CD8-positive, alpha-beta memory T cell (primary cell): ENCODE measurements around the gene RHPN2. TPM values are rescaled to one million over a fixed set of nuclear protein-coding genes. Genes with fewer than 3 reads are reported as not detected.
A peak's percentile ranks its signal among the peaks of the same experiment; 100 is the strongest.

Source experiments
- CTCF ChIA-PET: fragments of 350-600 bp; sonication (Branson Sonifier 250); formaldehyde crosslinking; loops from one replicate; lab custom pipeline; 2021; ENCODE audit warnings: antibody characterized with exemption; lab: Charles Lee
- POLR2A ChIA-PET: fragments of 350-600 bp; sonication (Branson Sonifier 250); formaldehyde crosslinking; loops from one replicate; lab custom pipeline; 2021; ENCODE audit warnings: antibody characterized with exemption; lab: Charles Lee
- DNase-seq, 5 donors: peaks; one replicate each; pipeline versions ENCODE4 v3.0.0 to v3.0.0-alpha.2; 2020 to 2022; ENCODE audit warnings: mixed read lengths in 1 of 5
- H3K27ac ChIP-seq: one replicate; pipeline ENCODE4 v1.7.0; 2013; ENCODE audit warnings: low read depth, mild to moderate bottlenecking, low read length, moderate library complexity
- H3K27me3 ChIP-seq: 2 replicates; pipeline ENCODE4 v1.7.0; 2013; ENCODE audit warnings: low read length, mild to moderate bottlenecking; ENCODE audit not compliant: insufficient read depth, poor library complexity, severe bottlenecking
- H3K36me3 ChIP-seq: 2 replicates; pipeline ENCODE4 v1.7.0; 2013; ENCODE audit warnings: mild to moderate bottlenecking, low read length, moderate library complexity; ENCODE audit not compliant: insufficient read depth
- H3K4me1 ChIP-seq: 2 replicates; pipeline ENCODE4 v1.7.0; 2013; ENCODE audit warnings: mild to moderate bottlenecking, low read length, moderate library complexity; ENCODE audit not compliant: insufficient read depth
- H3K4me3 ChIP-seq: 2 replicates; pipeline ENCODE4 v1.7.0; 2013; ENCODE audit warnings: mild to moderate bottlenecking, low read length
- H3K9me3 ChIP-seq: 2 replicates; pipeline ENCODE4 v1.7.0; 2013; ENCODE audit warnings: mild to moderate bottlenecking, low read length
- H3K27ac Mint-ChIP-seq, 8 donors: one replicate each; pipeline ENCODE4 v1.8.0; 2020 to 2021; ENCODE audit warnings: mixed read lengths in 8 of 8, mild to moderate bottlenecking in 6 of 8, inconsistent platforms in 3 of 8, moderate library complexity in 3 of 8
- H3K27me3 Mint-ChIP-seq, 2 donors: one replicate each; pipeline ENCODE4 v1.8.0; 2020 to 2021; ENCODE audit warnings: mixed read lengths in 2 of 2, mild to moderate bottlenecking in 1 of 2, moderate library complexity in 1 of 2
- H3K36me3 Mint-ChIP-seq, 3 donors: one replicate each; pipeline ENCODE4 v1.8.0; 2020 to 2021; ENCODE audit warnings: mixed read lengths in 3 of 3, inconsistent platforms in 1 of 3, mild to moderate bottlenecking in 1 of 3
- H3K4me1 Mint-ChIP-seq, 3 donors: one replicate each; pipeline ENCODE4 v1.8.0; 2020 to 2021; ENCODE audit warnings: mixed read lengths in 3 of 3, inconsistent platforms in 1 of 3, mild to moderate bottlenecking in 1 of 3
- H3K4me3 Mint-ChIP-seq, 7 donors: one replicate each; pipeline ENCODE4 v1.8.0; 2020 to 2021; ENCODE audit warnings: mixed read lengths in 7 of 7, mild to moderate bottlenecking in 6 of 7, moderate library complexity in 4 of 7, inconsistent platforms in 2 of 7
- H3K9me3 Mint-ChIP-seq, 5 donors: one replicate each; pipeline ENCODE4 v1.8.0; 2020 to 2022; ENCODE audit warnings: mixed read lengths in 5 of 5, mild to moderate bottlenecking in 3 of 5, moderate library complexity in 2 of 5, inconsistent platforms in 1 of 5
- polyA plus RNA-seq: library from polyadenylated mRNA; unstranded; fragments of 300-500 nt; fragmentation: Illumina TruSeq; gene quantifications from one replicate; pipeline ENCODE4 v1.2.3, GENCODE V29; 2021
- total RNA-seq, 2 experiments: library from RNA; stranded (reverse); gene quantifications; one replicate each; pipeline ENCODE4 v1.2.3, GENCODE V29; 2021

The RHPN2 gene
- total and polyA plus RNA-seq, 3 experiments from 2014 or later, result 0.32 to 2.0 (median 1.1) TPM

GRCh38 chr19:33080761-33081681, 16.3 kb upstream of the RHPN2 start, which contains the start of gene GPATCH1:
GPATCH1 (plus strand) TSS chr19:33081181; CDS start chr19:33081194, 13 bp downstream.
- Mint-ChIP-seq H3K4me3 (peak within 1 kb of the TSS; percentile 94 to 99 (median 97)), H3K27ac (peak within 1 kb of the TSS; percentile 63 to 99 (median 97)), H3K4me1 (peaks cover 20 to 37% (median 24%) of the 10 kb centered on the region in 3 donors), H3K9me3 (no peaks in the 10 kb centered on the region), H3K27me3 (no peaks in the 10 kb centered on the region), H3K36me3 (peaks cover 0 to 15% (median 3%) of the 10 kb centered on the region in 3 donors)
- peaks cover 14% of the 10 kb centered on the region for H3K4me1 ChIP-seq
- POLR2A ChIA-PET, result interaction anchor here (0.6 kb wide), 1 partner anchor 407 kb away, joined by 4 read pairs; no protein-coding TSS in a partner anchor
- no peaks in the 10 kb centered on the region for H3K27me3 ChIP-seq
- H3K9me3 ChIP-seq, result no peaks in the 10 kb centered on the region
- H3K27ac ChIP-seq, result peak within 1 kb of the TSS; percentile 76
- CTCF ChIA-PET, result no interaction called here
- DNase-seq, result peak; percentile 76 to 87 (median 79)
- no peaks in the 10 kb centered on the region for H3K36me3 ChIP-seq
- H3K4me3 ChIP-seq, result peak within 1 kb of the TSS; percentile 97

GRCh38 chr19:33075519-33075918, 10.8 kb upstream of the RHPN2 start:
- ChIA-PET POLR2A (no interaction called here), CTCF (no interaction called here)
- no peak for DNase-seq
- Histone ChIP-seq H3K36me3 (no peaks in the 10 kb centered on the region), H3K9me3 (no peaks in the 10 kb centered on the region), H3K27ac (no peak overlapping the region), H3K4me3 (no peak overlapping the region), H3K27me3 (no peaks in the 10 kb centered on the region), H3K4me1 (no peaks in the 10 kb centered on the region)
- Mint-ChIP-seq H3K4me1 (peaks cover 0 to 5% (median 0%) of the 10 kb centered on the region in 3 donors), H3K4me3 (no peak overlapping the region), H3K27me3 (peaks cover 0 to 3% of the 10 kb centered on the region in 2 donors), H3K9me3 (no peaks in the 10 kb centered on the region), H3K36me3 (no peaks in the 10 kb centered on the region), H3K27ac (no peak overlapping the region)

- Mint-ChIP-seq H3K27ac (no peak overlapping the region), H3K9me3 (no peaks in the 10 kb centered on the region), H3K27me3 (peaks cover 0 to 3% of the 10 kb centered on the region in 2 donors), H3K4me1 (no peaks in the 10 kb centered on the region), H3K4me3 (no peak overlapping the region), H3K36me3 (no peaks in the 10 kb centered on the region)
- Histone ChIP-seq H3K4me1 (no peaks in the 10 kb centered on the region), H3K36me3 (no peaks in the 10 kb centered on the region), H3K27me3 (no peaks in the 10 kb centered on the region), H3K27ac (no peak overlapping the region), H3K4me3 (no peak overlapping the region), H3K9me3 (no peaks in the 10 kb centered on the region)
- DNase-seq, result no peak
- CTCF ChIA-PET, result no interaction called here
- POLR2A ChIA-PET, result interaction anchor here (0.6 kb wide), 1 partner anchor 18 kb away, joined by 5 read pairs; no protein-coding TSS in a partner anchor
Observed at GRCh38 chr19:33071887-33072286, 7.2 kb upstream of the RHPN2 start.

- Mint-ChIP-seq H3K27ac (no peak overlapping the region), H3K4me1 (peaks cover 0 to 4% (median 0%) of the 10 kb centered on the region in 3 donors), H3K4me3 (no peak overlapping the region), H3K27me3 (peaks cover 13 to 14% of the 10 kb centered on the region in 2 donors), H3K36me3 (peaks cover 0 to 2% (median 0%) of the 10 kb centered on the region in 3 donors), H3K9me3 (peaks cover 0 to 2% (median 0%) of the 10 kb centered on the region in 5 donors)
- POLR2A ChIA-PET, result interaction anchor here (0.7 kb wide), 1 partner anchor 92 kb away, joined by 5 read pairs; no protein-coding TSS in a partner anchor
- Histone ChIP-seq H3K36me3 (no peaks in the 10 kb centered on the region), H3K27me3 (no peaks in the 10 kb centered on the region), H3K4me1 (no peaks in the 10 kb centered on the region), H3K27ac (no peak overlapping the region), H3K9me3 (no peaks in the 10 kb centered on the region), H3K4me3 (no peak overlapping the region)
- DNase-seq, result no peak
- CTCF ChIA-PET, result interaction anchor here (1.2 kb wide), 1 partner anchor 10 kb away, joined by 4 read pairs; no protein-coding TSS in a partner anchor
Observed at GRCh38 chr19:33067121-33067520, 2.4 kb upstream of the RHPN2 start.

- H3K27ac ChIP-seq, result no peak overlapping the region
- H3K4me1 ChIP-seq, result no peaks in the 10 kb centered on the region
- ChIA-PET POLR2A (no interaction called here), CTCF (no interaction called here)
- no peaks in the 10 kb centered on the region for H3K27me3 ChIP-seq
- no peak overlapping the region for H3K4me3 ChIP-seq
- peaks cover 0 to 2% (median 0%) of the 10 kb centered on the region in 5 donors for H3K9me3 Mint-ChIP-seq
- peaks cover 0 to 2% (median 0%) of the 10 kb centered on the region in 3 donors for H3K36me3 Mint-ChIP-seq
- H3K4me3 Mint-ChIP-seq, result peak overlapping the region; percentile 41 to 73 (median 49)
- peaks cover 0 to 4% (median 0%) of the 10 kb centered on the region in 3 donors for H3K4me1 Mint-ChIP-seq
- H3K27ac Mint-ChIP-seq, result no peak overlapping the region
- H3K27me3 Mint-ChIP-seq, result peaks cover 14 to 20% of the 10 kb centered on the region in 2 donors
- H3K9me3 ChIP-seq, result no peaks in the 10 kb centered on the region
- no peaks in the 10 kb centered on the region for H3K36me3 ChIP-seq
- DNase-seq, result no peak
Observed at GRCh38 chr19:33066543-33066942, 1.9 kb upstream of the RHPN2 start.

- DNase-seq, result peak in 1 of 5 donors; percentile 12
- H3K4me1 Mint-ChIP-seq, result peaks cover 0 to 4% (median 0%) of the 10 kb centered on the region in 3 donors
- peaks cover 0 to 2% (median 0%) of the 10 kb centered on the region in 5 donors for H3K9me3 Mint-ChIP-seq
- Histone ChIP-seq H3K4me1 (no peaks in the 10 kb centered on the region), H3K4me3 (no peak overlapping the region), H3K27ac (no peak overlapping the region), H3K27me3 (no peaks in the 10 kb centered on the region), H3K9me3 (no peaks in the 10 kb centered on the region), H3K36me3 (no peaks in the 10 kb centered on the region)
- H3K27me3 Mint-ChIP-seq, result peaks cover 27 to 30% of the 10 kb centered on the region in 2 donors
- ChIA-PET CTCF (no interaction called here), POLR2A (no interaction called here)
- peak overlapping the region; percentile 37 to 83 (median 61) for H3K4me3 Mint-ChIP-seq
- H3K27ac Mint-ChIP-seq, result no peak overlapping the region
- H3K36me3 Mint-ChIP-seq, result peaks cover 0 to 2% (median 0%) of the 10 kb centered on the region in 3 donors
Observed at GRCh38 chr19:33064458-33064791, 263 bp downstream of the RHPN2 start.

- Histone ChIP-seq H3K9me3 (no peaks in the 10 kb centered on the region), H3K4me1 (no peaks in the 10 kb centered on the region), H3K36me3 (no peaks in the 10 kb centered on the region), H3K4me3 (no peak overlapping the region), H3K27ac (no peak overlapping the region), H3K27me3 (no peaks in the 10 kb centered on the region)
- Mint-ChIP-seq H3K4me3 (peak overlapping the region; percentile 37 to 83 (median 61)), H3K36me3 (peaks cover 0 to 2% (median 0%) of the 10 kb centered on the region in 3 donors), H3K27ac (no peak overlapping the region), H3K4me1 (peaks cover 0 to 4% (median 0%) of the 10 kb centered on the region in 3 donors), H3K27me3 (peaks cover 28 to 30% of the 10 kb centered on the region in 2 donors), H3K9me3 (peaks cover 0 to 2% (median 0%) of the 10 kb centered on the region in 5 donors)
- CTCF ChIA-PET, result interaction anchor here (0.6 kb wide), 1 partner anchor 457 kb away, joined by 3 read pairs; no protein-coding TSS in a partner anchor
- POLR2A ChIA-PET, result no interaction called here
- no peak for DNase-seq
Observed at GRCh38 chr19:33063753-33064457, 783 bp downstream of the RHPN2 start.
